Stimulated activated naive CD4-positive, alpha-beta T cell treated with Interleukin-2 at 50 U/mL for 16 hours (primary cell): ENCODE results near the gene UHRF2.
"Not testable (repeated sequence)": the region's sequence is repeated elsewhere in the genome, so short reads cannot be mapped to it uniquely, and the experiment has no call there.

Source experiments
- DNase-seq: peaks from one replicate; lab custom pipeline; 2025; lab: John Stamatoyannopoulos, UW

The UHRF2 gene

DNA sequence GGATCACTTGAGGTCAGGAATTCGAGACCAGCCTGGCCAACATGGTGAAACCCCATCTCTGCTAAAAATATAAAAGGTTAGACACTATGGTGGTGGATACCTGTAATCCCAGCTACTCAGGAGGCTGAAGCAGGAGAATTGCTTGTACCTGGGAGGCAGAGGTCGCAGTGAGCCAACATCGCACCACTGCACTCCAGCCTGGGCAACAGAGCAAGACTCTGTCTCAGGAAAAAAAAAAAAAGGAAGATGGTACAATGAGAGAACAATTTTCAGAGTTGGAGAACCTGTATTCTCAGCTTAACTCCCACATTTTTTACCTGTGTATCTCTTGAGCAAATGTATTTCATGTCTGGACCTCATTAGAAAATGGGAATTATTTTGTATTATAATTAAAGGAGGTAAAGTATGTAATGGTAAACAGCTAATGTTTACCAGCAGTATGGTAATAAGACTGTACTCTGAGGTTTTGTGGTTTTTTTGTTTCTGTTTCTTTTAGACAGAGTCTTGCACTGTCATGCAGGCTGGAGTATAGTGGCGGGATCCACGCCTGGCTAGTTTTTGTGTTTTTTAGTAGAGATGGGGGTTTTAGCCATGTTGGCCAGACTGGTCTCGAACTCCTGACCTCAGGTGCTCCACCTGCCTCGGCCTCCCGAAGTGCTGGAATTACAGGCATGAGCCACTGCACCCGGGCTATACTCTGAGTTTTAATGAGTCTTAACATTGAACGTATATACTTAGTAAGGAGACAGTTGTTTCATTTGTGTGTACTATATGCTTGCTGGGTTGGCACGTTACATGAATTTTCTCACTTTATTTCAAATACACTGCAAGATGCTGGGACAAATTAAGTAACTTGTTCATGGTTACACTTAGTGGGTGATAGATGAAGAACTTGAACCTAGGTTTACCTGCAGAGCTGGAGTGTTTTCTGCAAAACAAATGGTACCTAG, 16.2 kb downstream of the UHRF2 start:
- no peak for DNase-seq

DNA sequence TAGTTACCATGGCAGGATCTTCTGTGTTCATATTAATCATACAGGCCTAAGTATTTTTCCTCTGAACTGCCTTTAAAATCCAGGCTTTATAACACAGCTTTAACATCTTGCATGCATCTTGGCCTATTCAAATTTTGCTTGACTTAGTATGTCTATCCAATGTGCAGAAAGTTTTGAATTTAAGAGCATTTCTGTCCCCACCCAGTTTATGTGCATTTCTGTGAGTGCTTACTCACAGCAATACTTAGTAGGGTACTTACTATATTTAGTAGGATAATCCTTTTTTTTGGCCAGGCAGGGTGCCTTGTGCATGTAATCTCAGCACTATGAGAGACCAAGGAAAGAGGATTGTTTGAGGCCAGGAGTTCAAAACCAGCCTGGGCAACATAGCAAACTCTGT, 18.0 kb downstream of the UHRF2 start:
- no peak for DNase-seq

DNA sequence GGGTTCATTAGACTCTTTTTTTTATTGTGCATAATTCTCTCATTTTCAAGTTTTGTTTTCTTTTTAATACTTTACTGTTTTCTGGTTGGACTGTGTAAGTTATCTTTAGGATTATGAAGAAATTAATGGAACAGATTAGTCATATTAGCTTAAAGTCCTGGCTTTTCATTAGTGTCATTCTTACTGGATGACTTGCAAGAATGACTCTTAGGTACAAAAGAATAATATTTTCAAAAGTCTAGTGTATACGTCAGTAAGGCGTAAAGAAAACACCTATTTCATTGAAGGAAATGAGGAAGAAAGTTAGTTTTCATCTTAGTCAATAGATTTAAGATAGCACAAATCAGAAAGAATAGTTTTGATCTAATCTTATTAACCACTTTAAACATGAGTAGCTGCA, 20.4 kb downstream of the UHRF2 start:
- DNase-seq = no peak

DNA sequence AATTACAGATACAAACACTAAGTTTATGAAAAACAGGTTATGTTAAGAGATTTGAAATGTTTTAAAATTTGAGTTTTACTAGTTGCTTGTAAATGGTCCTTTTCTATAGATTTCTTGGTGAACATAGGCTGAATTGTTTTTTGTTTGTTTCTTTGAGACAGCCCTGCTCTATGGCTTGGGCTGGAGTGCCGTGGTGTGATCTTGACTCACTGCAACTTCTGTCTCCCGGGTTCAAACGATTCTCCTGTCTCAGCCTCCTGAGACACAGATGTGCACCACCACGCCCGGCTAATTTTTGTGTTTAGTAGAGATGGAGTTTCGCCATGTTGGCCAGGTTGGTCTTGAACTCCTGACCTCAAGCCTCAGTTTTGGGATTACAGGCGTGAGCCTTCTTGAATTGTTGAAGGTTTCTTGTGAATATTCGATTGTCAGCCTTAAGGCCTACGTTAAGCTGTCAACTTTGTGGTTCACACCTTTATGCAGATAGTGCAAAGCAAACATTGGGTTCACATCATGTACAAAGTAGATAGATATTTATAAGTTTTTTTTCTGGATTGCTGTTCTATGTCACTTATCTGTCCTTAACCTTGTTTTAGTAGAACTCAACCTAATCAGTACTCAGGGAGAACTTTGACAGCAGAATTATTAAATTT, 26.2 kb downstream of the UHRF2 start:
- DNase-seq = no peak

DNA sequence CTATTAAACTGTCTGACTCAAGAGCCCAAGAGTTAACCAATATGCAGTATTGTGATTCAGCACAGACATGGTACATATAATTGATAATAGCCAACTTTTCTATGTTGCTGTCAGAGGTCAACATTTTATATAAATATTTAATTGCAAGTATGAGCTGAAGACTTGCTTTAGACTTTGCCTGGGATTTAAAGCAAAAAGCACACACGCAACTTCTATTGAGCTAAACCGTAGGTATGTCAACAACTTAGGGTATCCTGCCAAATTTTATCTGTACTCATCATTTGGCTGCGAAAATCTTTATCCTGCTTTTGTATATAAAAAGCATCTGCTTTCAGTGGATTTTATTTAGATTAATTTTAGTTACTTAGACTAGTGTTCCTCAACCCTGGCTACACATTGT, 27.4 kb downstream of the UHRF2 start:
- no peak for DNase-seq

DNA sequence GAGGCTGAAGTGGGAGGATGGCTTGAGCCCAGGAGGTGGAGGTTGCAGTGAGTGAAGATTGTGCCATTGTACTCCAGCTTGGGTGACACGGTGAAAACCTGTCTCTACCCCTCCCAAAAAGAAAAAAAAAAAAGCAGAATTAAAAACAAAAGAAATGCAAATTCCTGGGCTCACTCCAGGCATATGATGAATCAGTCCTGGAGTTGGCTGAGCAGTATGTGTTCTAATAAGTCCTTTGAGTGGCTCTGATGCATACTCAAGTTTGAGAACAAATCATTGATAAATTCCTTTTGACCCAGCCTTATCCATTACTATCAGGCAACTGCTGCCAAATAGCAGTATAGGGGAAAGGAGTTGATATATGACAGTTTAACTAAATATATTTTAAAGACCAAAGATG, 28.3 kb downstream of the UHRF2 start:
- no peak for DNase-seq

DNA sequence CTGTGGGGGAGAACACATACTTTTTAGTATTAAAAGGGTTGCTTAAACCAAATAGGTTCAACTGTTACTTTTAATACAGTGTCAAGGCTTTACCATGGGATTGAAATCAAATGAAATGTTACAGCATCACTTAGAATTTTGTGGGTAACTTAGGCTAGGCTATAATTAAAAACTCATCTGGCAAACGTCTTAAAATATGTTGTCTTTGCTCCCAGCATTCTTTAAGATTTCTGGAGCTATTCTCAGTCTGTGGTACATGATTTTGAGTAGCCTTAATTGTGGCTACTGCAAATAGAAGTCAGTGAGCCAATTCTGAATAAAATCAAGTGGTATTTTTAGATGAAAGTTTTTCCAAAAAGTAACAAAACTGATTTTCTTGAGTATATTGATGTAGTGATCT, 30.7 kb downstream of the UHRF2 start:
- no peak for DNase-seq

DNA sequence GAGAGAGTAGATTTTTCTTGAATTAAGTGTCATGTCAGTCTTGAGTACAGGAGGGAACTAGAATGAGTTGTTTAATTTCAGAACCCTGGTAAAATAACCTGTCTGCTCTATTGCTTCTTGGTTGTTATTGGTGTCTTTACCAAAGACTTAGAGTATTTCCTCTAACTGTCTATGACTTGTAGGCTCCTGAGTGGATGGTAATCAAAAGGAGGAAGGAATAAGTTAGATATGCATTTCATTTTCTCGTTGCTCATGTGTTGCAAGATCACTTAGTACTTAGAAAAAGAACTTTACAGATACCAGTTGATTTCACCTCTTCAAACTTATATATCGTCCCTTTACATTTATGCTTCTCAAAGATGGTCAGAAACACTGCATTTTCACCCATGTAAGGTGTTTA, 31.1 kb downstream of the UHRF2 start:
- no peak for DNase-seq

DNA sequence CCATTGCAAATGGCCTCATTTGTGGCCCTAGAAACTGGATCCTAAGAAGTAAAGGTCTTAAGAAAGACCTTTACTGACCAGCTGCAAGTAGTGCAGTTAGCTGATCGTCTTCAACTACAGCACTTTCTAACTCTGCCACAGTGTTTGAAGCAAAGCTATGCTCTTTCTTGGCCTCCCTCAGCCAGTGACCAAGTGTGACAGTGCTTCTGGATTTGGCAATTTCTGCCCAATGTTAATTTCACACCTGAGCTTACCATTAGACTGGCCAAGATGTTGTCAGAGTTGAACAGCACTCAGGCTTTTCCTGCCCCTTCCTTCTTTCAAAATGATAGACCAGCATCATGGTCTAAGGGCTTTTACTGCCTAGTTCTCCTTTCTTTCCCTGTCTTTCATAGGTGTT, 36.1 kb downstream of the UHRF2 start:
- no peak for DNase-seq

DNA sequence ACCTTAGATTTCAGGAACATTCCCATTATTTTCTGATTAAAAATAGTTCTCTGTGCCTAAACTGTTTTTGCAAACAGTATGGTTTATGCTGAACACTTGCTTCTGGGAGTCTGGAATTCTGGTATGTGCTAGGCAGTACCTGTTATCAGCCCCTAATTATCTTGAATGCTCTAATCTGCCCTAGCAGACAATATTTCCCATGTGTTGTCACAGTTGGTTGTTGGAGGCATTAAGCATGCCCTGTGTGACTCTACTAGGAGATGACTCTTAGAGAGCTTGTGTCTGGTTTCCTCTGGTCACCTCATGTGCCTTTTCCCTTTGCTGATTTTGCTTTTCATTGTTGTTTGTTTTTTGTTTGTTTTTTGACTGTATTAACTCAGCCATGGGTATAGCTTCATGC, 36.6 kb downstream of the UHRF2 start:
- DNase-seq = no peak

DNA sequence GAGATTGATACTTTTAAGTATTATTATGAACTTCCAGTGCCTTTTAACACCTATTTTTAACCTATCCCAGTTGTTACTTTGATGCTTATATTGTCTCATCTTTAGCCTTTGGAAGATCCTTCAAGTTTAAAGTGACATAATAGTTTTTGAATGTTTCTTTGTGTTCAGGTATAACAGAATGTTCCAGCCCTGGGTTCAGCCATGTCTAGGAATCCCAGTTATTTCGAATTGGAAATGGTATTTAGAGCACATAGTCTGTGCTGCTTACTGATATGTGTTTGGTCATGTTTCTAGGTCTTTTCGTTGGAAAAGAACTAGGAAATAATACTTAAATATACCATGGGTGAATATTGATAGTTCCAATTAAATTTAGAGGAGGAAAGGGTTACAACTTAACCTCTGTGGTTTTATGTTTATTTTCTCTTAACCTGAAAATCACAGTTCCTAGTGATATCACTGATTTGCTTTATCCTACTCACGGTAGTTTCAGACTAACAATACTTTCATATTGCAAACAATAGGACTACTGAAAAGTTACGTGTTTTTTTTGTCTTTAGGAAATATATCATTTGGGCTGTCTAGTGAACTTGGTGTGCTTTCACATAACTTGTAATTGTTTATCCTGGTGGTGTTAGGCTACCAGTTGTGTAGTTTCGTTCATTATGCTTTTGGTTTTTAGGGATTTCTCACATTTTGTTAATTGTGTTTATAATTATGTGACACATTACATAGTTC, 37.8 kb downstream of the UHRF2 start:
- DNase-seq = no peak

DNA sequence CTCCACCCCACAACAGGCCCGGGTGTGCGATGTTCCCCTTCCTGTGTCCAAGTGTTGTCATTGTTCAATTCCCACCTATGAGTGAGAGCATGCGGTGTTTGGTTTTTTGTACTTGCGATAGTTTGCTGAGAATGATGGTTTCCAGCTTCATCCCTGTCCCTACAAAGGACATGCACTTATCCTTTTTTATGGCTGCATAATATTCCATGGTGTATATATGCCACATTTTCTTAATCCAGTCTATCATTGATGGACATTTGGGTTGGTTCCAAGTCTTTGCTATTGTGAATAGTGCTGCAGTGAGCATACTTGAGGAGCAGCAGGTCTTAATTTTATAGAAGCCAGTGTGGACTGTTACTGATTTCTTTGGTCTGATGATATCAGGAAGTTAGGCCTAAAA, 42.3 kb downstream of the UHRF2 start:
- DNase-seq = not testable (repeated sequence)

DNA sequence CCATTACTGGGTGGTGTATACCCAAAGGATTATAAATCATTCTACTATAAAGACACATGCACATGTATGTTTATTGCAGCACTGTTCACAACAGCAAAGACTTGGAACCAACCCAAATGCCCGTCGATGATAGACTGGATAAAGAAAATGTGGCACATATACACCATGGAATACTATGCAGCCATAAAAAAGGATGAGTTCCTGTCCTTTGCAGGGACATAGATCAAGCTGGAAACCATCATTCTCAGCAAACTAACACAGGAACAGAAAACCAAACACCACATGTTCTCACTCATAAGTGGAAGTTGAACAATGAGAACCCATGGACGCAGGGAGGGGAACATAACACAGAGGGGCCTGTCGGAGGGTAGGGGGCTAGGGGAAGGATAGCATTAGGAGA, 45.7 kb downstream of the UHRF2 start:
- not testable (repeated sequence) for DNase-seq

DNA sequence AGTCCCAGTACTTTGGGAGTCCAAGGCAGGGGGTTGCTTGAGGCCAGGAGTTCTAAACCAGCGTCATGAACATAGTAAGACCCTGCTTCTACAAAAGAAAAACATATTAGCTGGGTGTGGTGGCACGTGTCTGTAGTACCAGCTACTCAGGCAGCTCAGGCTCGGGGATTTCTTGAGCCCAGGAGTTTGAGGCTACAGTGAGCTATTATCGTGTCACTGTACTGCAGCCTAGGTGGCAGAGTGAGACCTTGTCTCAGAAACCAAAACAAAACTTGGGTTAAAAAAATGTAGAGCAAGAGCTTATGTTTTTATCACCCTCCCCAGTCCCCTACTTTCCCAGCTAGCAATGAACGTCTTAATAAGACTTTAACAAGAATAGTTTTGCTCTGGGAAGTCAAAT, 46.7 kb downstream of the UHRF2 start:
- no peak for DNase-seq

DNA sequence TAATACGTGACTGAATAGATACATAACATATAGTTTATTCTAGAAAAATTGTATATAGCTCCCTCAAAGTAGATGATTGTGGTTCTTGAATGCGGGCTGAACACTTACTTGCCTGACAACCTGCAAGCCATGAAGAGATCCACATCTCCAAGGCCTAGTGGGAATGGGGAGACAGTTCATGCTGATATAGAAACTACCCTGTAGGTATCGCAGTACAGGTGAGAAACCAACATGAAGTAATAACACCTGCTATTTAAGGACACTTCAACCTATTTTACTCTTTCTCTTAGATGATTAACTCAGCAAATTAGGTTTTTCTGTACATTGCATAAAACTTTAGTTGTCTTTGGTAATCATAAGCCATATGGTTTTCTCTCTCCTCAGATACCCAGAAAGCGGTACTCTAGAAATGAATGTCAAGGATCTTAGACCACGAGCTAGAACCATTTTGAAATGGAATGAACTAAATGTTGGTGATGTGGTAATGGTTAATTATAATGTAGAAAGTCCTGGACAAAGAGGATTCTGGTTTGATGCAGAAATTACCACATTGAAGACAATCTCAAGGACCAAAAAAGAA, 47.3 kb downstream of the UHRF2 start:
- DNase-seq = no peak

DNA sequence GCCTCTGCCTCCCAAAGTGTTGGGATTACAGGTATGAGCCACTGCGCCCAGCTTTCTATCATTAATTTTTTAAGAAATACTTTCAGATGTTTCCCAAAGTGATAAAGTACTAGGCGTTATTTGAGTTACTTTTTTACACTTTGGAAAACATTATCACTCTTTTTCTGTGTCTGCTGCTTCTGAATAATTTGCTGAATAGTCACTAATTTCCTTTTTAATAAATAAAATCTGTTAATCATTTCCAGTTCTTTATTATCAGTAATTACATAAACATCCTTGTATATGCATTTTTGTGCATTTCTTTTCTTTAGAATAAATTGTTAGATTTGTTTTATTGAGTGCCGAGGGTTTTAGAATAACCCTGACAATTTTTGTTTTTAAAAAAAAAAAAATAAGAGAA, 48.6 kb downstream of the UHRF2 start:
- no peak for DNase-seq

DNA sequence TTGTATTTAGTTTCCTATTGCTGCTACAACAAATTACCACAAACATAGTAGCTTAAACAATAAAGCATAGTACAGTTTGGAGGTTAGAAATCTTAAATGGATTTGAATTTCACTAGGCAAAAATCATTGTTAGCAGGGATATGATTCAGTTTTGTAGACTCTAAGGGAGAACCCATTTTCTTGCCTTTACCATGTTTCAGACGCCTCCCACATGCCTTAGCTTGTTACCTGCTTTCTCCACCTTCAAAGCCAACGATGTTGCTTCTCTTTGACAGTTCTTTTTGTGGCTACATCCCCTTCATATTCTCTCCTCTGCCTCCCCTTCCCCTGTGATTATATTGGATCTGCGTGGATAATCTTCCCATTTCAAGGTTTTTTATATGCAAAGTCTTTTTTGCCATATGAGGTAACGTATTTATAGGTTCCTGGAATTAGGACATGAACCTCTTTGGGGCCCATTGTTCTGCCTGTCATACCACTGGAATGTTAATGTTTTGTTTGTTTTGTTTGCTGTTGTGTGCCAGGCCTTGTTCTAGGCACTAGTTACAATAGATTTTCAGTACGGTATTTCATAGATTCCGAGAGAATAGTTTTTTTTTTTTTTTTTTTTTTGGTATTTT, 54.1 kb downstream of the UHRF2 start:
- DNase-seq = no peak

DNA sequence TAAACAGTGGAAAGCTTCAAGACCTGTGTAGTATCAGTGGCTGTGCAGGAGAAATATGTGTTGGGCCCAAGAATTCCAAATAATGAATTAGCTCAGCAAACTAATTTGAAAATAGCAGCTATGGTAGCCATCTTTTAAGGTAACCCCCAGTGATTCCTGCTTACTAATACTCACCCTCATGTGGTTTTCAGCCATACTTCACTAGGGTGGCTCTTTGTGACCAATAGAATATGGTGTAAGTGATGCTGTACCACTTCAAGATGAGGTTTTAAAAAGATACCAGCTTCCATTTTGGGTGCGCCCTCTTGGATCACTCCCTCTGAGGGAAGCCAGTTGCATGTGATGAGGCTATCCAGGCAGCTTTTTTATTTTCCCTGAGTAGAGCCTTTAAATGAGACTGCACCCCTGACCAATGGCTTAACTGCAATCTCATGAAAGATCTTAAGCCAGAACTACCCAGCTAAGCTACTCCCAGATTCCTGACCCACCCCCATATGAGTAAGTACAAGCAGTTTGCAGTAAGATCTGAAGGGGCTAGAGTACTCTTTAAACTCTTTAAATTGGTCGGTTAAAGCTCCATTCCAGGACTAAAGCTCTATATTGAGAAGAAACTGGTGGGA, 58.3 kb downstream of the UHRF2 start:
- no peak for DNase-seq

DNA sequence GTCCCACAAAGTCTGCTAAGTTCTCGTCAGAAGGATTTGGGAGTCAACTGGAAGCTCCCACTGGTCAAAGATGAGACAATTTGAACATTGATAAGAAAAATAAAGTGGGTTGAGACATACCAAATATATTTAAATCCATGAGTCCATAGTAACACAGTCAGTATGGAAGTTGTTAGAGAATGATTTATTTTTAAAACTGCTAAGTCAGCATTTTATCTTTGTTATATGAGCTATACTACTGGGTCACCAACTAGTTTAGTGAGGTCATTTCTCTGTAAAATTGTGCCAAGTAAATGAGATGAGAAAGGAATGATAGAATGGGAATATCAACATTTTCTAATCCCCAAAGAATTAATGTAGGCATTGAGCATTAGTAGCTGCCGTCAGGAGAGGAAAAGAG, 60.2 kb downstream of the UHRF2 start:
- DNase-seq = no peak

DNA sequence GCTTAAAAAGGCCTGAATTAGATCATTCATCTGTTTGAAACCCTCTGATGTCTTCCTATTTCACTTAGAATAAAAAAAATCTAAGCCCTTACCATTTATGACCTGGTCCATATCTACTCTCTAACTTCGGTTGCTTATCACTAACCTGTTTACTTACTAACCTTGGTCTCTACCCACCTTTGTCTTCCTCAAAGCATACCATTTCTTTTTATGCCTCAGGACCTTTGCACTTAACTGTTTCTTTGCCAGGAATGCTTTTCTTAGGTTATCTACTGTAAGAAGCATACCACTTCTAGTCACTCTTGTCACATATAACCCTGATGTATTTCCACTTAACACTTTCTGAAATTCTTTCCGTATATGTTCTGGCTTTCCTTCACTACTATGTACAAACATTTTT, 67.0 kb downstream of the UHRF2 start:
- no peak for DNase-seq

DNA sequence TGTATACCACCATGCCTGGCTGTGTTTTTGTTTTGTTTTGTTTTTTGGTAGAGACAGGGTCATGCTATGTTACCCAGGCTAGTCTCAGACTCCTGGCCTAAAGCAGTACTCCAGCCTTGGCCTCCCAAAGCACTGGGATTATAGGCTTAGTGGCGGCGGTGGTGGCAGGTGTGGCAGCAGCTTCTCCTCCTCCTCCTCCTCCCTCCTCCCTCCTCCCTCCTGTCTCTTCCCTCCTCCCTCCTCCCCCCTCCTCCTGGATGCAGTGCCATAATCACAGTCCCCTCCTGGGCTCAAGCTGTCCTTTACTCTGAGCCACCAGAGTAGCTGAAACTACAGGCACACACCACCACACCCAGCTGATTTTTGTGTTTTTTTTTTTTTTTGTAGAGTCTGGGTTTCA, 71.2 kb downstream of the UHRF2 start:
- no peak for DNase-seq

DNA sequence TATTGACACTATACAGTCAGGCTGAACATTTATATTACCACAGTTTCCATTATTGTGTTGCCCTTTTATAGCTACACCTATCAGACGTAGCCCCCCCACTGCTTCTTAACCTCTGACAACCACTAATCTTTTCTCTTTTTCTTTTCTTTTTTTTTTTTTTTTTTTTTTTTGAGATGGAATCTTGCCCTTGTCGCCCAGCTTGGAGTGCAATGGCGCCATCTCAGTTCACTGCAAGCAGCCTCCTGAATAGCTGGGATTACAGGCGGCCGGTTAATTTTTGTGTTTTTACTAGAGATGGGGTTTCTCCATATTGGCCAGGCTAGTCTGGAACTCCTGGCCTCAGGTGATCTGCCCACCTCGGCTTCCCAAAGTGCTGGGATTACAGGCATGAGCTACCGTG, 75.4 kb downstream of the UHRF2 start:
- no peak for DNase-seq
